ENCODE measurements around the gene RUSF1. TPM values are rescaled to one million over a fixed set of nuclear protein-coding genes. Genes with fewer than 3 reads are reported as not detected.

RUSF1 gene
- total RNA-seq, 1 experiment from 2014 or later: 59.3 TPM

DNA sequence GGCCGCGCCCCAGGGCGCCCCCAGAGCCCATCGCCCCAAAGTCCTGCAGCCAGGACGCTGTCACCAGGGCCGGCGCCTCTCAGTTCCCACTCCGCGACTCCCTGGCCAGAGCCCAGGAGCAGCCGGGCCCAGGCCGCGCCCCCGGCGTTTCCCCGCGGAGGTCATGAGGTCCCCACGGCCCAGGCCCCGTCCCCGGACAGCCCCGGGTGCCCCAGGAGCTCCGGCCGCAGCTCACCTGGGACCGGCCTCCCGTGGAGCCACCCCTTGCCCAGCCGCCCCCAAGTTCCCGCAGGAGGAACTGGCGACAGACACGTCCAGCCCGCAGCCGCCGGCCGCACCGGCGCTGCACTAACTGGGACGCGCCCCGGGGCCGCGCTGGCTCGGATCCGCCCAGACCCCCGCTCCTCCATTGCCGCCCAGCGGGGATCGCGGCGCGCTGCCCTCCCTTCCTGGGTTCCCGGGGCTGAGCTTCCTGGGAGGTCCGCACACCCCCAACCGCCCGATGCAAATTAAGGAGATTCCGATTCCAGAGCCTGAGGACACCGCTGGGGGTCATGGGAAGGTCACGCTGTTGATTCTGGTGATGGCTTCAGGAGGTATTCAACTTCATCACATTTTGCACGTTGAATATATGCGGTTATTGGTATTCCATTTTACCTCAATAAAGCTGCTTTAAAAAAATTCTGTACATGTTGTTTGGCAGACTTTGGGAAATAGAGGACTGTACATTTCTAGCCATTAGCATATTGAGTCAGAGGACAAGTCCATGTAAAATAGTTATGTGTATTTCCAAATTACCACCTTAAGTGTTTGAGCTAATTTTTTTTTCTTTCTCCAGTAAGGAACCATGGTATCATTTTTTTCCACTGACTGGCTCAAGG, 29.4 kb upstream of the RUSF1 start:
- no peak for TF ChIP-seq JUND (IDR thresholded peaks at IDR 0.05)
- TF ChIP-seq EGR1 (IDR thresholded peaks at IDR 0.05; ENCODE audit: low read depth): no peak
- no peak for TF ChIP-seq SIN3A (IDR thresholded peaks at IDR 0.05; ENCODE audit: low read depth)
- no peak for TF ChIP-seq CBX3 (IDR thresholded peaks at IDR 0.05; ENCODE audit: low read depth)
- TF ChIP-seq POLR2AphosphoS5 (IDR thresholded peaks at IDR 0.05; ENCODE audit: low read depth, low read length): no peak
- TF ChIP-seq TCF7L2 (IDR thresholded peaks at IDR 0.05; ENCODE audit: borderline replicate concordance, extremely low read depth, insufficient read depth, insufficient read length): no peak
- no peak for TF ChIP-seq ZNF274 (IDR thresholded peaks at IDR 0.05; ENCODE audit: low read depth, low read length)
- TF ChIP-seq, protein P1, sequence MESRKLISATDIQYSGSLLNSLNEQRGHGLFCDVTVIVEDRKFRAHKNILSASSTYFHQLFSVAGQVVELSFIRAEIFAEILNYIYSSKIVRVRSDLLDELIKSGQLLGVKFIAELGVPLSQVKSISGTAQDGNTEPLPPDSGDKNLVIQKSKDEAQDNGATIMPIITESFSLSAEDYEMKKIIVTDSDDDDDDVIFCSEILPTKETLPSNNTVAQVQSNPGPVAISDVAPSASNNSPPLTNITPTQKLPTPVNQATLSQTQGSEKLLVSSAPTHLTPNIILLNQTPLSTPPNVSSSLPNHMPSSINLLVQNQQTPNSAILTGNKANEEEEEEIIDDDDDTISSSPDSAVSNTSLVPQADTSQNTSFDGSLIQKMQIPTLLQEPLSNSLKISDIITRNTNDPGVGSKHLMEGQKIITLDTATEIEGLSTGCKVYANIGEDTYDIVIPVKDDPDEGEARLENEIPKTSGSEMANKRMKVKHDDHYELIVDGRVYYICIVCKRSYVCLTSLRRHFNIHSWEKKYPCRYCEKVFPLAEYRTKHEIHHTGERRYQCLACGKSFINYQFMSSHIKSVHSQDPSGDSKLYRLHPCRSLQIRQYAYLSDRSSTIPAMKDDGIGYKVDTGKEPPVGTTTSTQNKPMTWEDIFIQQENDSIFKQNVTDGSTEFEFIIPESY (IDR thresholded peaks at IDR 0.05; ENCODE audit: extremely low read depth, insufficient replicate concordance, low read length): no peak
- TF ChIP-seq YY1 (IDR thresholded peaks at IDR 0.05; ENCODE audit: extremely low read depth, insufficient replicate concordance, low read depth, low read length): no peak
- no peak for TF ChIP-seq FOSL1 (IDR thresholded peaks at IDR 0.05; ENCODE audit: low read depth)
- Histone ChIP-seq H3K36me3 (ENCODE audit: control insufficient read depth in 1 of 2, insufficient read depth in 2 of 2, low read length in 2 of 2) (no peaks in the 10 kb centered on the region), H3K27ac (ENCODE audit: low read depth, low read length) (no peak overlapping the region), H3K4me1 (ENCODE audit: control insufficient read depth in 1 of 2, insufficient read depth in 2 of 2, low read length in 2 of 2) (no peaks in the 10 kb centered on the region), H3K9me2 (ENCODE audit: insufficient read depth) (no peaks in the 10 kb centered on the region), H3K9ac (ENCODE audit: low read length) (no peak overlapping the region), H3K9me3 (ENCODE audit: control insufficient read depth in 1 of 2, insufficient read depth in 1 of 2, low read depth in 1 of 2, low read length in 2 of 2) (no peaks in the 10 kb centered on the region), H4K20me1 (ENCODE audit: insufficient read depth) (no peaks in the 10 kb centered on the region), H3K4me3 (replicated peaks in 1 of 2; ENCODE audit: low read depth in 1 of 2, low read length in 2 of 2) (no peak overlapping the region), H3K4me2 (ENCODE audit: low read length) (no peak overlapping the region), H3K79me2 (ENCODE audit: insufficient read depth, low read length) (no peaks in the 10 kb centered on the region), H2AFZ (ENCODE audit: low read depth, low read length, poor library complexity, severe bottlenecking) (no peak overlapping the region), H3K27me3 (ENCODE audit: insufficient read depth, low read length) (no peaks in the 10 kb centered on the region)
- BruUV-seq (replicated peaks): no TSS peak
- ChIA-PET RAD21 (ENCODE audit: low non-redundant PET in 1 of 2, low total read pairs in 2 of 2, uncharacterized antibody in 2 of 2, unreplicated experiment in 2 of 2) (no interaction called here), POLR2A (no interaction called here), CTCF (no interaction called here)
- ATAC-seq: no peak
- no peak for DNase-seq (ENCODE audit: low read depth, low spot score)
- intact Hi-C loops (cut with micrococcal nuclease): no loop called here

Data from HCT116 (cell line).